Neural cell (in vitro differentiated cells): Measurements from ENCODE around the gene ZBTB40. TPM values are rescaled to one million over a fixed set of nuclear protein-coding genes. Genes with fewer than 3 reads are reported as not detected.

ENCODE experiments used
- polyA plus RNA-seq: library from polyadenylated mRNA; depleted of rRNA; stranded (reverse); fragments of >200 nt; gene quantifications from 2 replicates; pipeline ENCODE4 v1.2.3, GENCODE V29; 2014

The ZBTB40 gene
- polyA plus RNA-seq, 1 donor from 2014 or later = 12.7 TPM

Other genes starting within 250 kb of the ZBTB40 start
- gene EPHA8, start 111.6 kb downstream of the ZBTB40 start, polyA plus RNA-seq = 3.9 and 4.7 TPM in 2 replicates
- gene C1QA, start 184.8 kb downstream of the ZBTB40 start, polyA plus RNA-seq = not detected in 2 replicates
- gene C1QC, start 191.8 kb downstream of the ZBTB40 start, polyA plus RNA-seq = not detected in 2 replicates
- gene C1QB, start 201.4 kb downstream of the ZBTB40 start, polyA plus RNA-seq = not detected in 2 replicates